22Rv1 (cell line): ENCODE measurements around the gene HSPA14.
A peak's percentile ranks its signal among the peaks of the same experiment; 100 is the strongest.

ENCODE experiments used
- H3K27ac ChIP-seq: fragments of 450-650 bp; 2 replicates; pipeline ENCODE4 v1.5.1; 2017
- CTCF ChIP-seq: fragments of 450-650 bp; IDR thresholded peaks from 2 replicates; pipeline ENCODE4 v1.5.1; 2017; ENCODE audit warnings: mild to moderate bottlenecking
- ZFX ChIP-seq: fragments of 450-650 bp; IDR thresholded peaks from 2 replicates; pipeline ENCODE4 v1.6.1; 2017; ENCODE audit warnings: antibody characterized with exemption, borderline replicate concordance

HSPA14 gene

GRCh38 chr10:14822879-14823755, 15.0 kb upstream of the HSPA14 start:
- H3K27ac ChIP-seq: no peak overlapping the region
- TF ChIP-seq CTCF (peak; percentile 66), ZFX (no peak)

DNA sequence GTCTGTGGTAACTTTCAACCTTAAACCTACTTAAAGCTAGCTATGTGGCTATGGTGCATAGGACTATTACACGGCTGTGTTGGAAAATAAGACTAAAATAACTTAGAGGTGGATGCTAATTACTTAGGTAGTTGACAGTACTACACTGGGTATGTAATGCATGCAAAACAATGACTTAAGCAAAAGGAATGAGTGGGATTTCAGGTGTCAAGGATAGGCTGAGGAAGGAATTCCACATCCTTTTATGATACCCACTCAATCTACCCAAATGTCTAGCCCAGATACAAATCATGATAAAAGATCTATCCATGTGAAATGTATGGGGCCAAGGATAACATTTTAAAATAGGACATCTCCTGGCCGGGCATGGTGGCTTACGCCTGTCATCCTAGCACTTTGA, 14.1 kb upstream of the HSPA14 start:
- TF ChIP-seq ZFX (no peak), CTCF (no peak)
- no peak overlapping the region for H3K27ac ChIP-seq

GRCh38 chr10:14826076-14826829, 11.9 kb upstream of the HSPA14 start:
- H3K27ac ChIP-seq: no peak overlapping the region
- no peak for TF ChIP-seq CTCF
- TF ChIP-seq ZFX: no peak

DNA sequence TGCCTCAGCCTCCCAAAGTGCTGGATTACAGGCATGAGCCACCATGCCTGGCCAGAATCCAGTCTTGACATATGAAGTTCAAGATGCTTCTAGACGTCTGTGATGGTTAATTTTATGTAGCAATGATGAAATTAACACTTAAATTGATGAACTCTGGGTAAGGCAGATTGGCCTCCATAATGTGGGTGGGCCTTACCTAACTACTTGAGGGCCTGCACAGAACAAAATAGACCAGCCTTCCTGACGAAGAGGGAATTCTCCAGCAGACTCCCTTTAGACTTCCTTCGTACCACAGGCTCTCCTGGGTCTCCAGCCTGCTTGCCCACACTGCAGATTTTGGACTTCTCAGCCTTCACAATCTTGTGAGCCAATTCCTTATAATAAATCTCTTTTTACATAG, 5.0 kb upstream of the HSPA14 start:
- TF ChIP-seq ZFX (no peak), CTCF (no peak)
- no peak overlapping the region for H3K27ac ChIP-seq

DNA sequence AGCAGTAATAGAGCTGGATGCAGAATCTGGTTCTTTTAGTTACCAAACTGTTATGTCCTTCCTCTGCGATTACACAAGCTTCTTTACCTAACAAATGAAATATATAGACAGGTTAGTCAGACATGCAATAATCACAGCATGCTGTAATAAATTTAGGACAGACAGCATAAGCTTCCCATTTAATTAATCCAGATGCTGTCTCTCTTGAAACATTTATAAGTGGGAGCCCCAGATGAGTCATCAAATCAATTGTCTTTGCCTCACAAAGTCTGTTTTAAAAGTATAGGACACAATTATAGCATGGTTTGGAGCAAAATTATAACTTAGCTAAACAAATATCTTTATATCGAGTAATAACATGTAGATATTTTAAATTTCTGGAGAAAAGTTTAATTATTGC, 1.9 kb upstream of the HSPA14 start:
- H3K27ac ChIP-seq: no peak overlapping the region
- no peak for TF ChIP-seq ZFX
- no peak for TF ChIP-seq CTCF

DNA sequence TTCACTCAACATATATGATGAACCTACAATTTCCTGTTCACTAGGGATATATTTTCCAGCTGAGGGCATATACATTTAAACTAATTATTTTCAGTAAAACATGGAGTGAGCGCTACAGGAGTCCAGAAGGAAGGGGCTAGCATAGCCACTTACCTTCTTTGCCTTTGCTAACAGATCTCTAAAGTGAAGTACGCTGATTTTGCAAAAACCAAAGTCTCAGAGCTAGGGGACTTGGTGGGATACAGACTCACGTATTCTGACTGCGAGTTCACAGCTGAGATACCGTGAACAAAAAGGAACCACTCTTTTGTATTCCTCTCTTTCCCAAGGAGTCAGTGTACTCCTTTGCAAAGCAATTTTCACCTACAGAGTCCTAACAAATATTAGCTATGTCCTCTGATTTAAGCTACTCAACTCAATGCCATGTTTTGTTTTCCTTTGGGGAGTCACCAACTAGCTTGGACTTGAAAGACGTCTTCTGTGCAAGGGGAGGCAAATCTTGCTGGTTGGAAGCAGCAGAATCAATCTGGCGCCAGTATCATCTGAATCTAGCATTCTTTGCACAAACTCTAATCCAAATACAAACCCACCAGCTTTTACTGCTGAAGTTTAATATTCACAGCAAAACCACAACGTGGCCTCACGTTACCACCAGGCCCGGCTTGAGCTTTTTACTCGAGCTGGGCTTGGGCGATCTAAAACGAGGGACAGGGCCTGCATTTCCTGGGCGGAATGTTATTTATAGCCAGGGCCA, 926 bp upstream of the HSPA14 start:
- no peak for TF ChIP-seq ZFX
- no peak for TF ChIP-seq CTCF
- peak overlapping the region; percentile 74 for H3K27ac ChIP-seq
